ENCODE results near the gene FRMD5.

DNA sequence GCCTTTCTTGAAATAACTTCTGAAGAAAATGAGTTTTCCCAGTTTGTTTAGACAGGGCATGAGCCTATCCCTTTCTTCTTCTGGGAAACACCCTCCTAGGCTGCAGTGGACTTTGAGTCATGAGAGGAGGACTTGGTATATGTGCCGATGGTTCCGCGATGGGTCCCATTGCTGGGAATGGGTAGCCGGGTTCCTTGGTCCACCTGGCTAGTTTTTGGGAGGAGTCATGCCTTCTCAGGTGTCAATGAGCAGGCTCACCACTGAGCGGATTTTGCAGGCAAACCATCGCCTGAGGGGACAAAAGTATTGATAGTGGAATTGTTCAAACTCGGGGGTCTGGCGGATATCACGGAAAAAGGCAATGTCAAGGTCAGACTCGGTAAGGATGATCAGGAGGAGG lies 321.4 kb downstream of the FRMD5 start:
- no peak for TF ChIP-seq JUN (IDR thresholded peaks at IDR 0.05)
- TF ChIP-seq ZC3H11A (IDR thresholded peaks at IDR 0.05): no peak
